ENCODE results near the gene BBS1. TPM values are rescaled to one million over a fixed set of nuclear protein-coding genes. Genes with fewer than 3 reads are reported as not detected.

Gene BBS1
- total RNA-seq, 1 experiment from 2014 or later, result 29.8 TPM

DNA sequence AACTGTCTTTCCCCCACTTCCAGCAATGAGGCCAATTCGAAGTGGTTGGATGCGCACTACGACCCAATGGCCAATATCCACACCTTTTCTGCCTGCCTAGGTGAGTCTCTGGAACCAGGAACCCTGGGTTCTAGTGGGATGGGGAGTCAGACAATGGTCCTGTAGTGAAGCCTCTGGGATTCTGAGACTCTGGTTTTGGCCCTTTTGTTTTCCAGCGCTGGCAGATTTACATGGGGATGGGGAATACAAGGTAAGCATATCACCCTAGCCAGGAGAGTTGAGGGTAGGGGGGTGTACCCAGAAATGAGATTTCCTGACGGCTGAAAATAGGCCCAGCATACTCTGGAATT is 530 bp downstream of the BBS1 start:
- H2AFZ ChIP-seq (ENCODE audit: low read depth, low read length, poor library complexity, severe bottlenecking), result no peak overlapping the region
- no peaks in the 10 kb centered on the region for H4K20me1 ChIP-seq (ENCODE audit: insufficient read depth)
- no peaks in the 10 kb centered on the region for H3K9me3 ChIP-seq (ENCODE audit: control insufficient read depth in 1 of 2, insufficient read depth in 1 of 2, low read depth in 1 of 2, low read length in 2 of 2)
- peak overlapping the region; percentile 91 to 99 for H3K4me3 ChIP-seq (replicated peaks in 1 of 2; ENCODE audit: low read depth in 1 of 2, low read length in 2 of 2)
- H3K4me2 ChIP-seq (ENCODE audit: low read length), result peak overlapping the region; percentile 87
- peaks cover 0 to 3% of the 10 kb centered on the region in 2 experiments; a peak in 1 of 4 replicates for H3K36me3 ChIP-seq (ENCODE audit: control insufficient read depth in 1 of 2, insufficient read depth in 2 of 2, low read length in 2 of 2)
- no peak for DNase-seq (ENCODE audit: low read depth, low spot score)
- CTCF ChIA-PET, result interaction anchor here (0.6 to 1.6 kb wide), 2 partner anchors 18 to 168 kb away, joined by 3 to 4 read pairs; no protein-coding TSS in a partner anchor
- peak; percentile 10 for ATAC-seq
- TF ChIP-seq POLR2A (IDR thresholded peaks at IDR 0.05; ENCODE audit: borderline replicate concordance, extremely low read depth, insufficient read depth, insufficient read length), result no peak
- 0 out of 2 replicates have a peak, but pooled peaks have one; percentile 42 for TF ChIP-seq ZFX (IDR thresholded peaks at IDR 0.05)
- H3K9me2 ChIP-seq (ENCODE audit: insufficient read depth), result no peaks in the 10 kb centered on the region
- H3K27me3 ChIP-seq (ENCODE audit: insufficient read depth, low read length), result no peaks in the 10 kb centered on the region
- H3K27ac ChIP-seq (ENCODE audit: low read depth, low read length), result peak overlapping the region; percentile 54
- H3K4me1 ChIP-seq (ENCODE audit: control insufficient read depth in 1 of 2, insufficient read depth in 2 of 2, low read length in 2 of 2), result peaks cover 5 to 12% of the 10 kb centered on the region in 2 experiments; a peak in 3 of 4 replicates
- peaks cover 16% of the 10 kb centered on the region for H3K79me2 ChIP-seq (ENCODE audit: insufficient read depth, low read length)
- intact Hi-C loops (cut with micrococcal nuclease), result no loop called here
- BruUV-seq (replicated peaks), result TSS peak; percentile 83
- RAD21 ChIA-PET (ENCODE audit: low non-redundant PET in 1 of 2, low total read pairs in 2 of 2, uncharacterized antibody in 2 of 2, unreplicated experiment in 2 of 2), result no interaction called here
- peak overlapping the region; percentile 76 for H3K9ac ChIP-seq (ENCODE audit: low read length)
- POLR2A ChIA-PET, result interaction anchor here (0.9 kb wide), 1 partner anchor 31 kb away, joined by 3 read pairs; the partner anchor contains the start of gene DPP3

DNA sequence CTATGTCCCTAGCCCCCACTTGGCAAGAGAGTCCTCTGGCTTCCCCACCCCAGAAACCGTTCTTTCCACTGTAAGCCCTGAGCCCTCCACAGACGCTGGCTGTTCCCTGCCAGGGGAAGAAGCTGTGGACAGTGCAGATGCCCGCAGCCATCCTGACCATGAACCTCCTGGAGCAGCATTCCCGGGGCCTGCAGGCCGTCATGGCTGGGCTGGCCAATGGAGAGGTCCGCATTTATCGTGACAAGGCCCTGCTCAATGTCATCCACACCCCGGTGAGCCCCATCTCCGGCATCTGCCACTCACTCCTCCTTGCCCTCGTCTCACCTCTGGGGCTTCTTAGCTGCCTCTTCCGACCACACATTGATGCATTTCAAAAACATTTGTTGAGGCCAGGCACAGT is 13.2 kb downstream of the BBS1 start:
- BruUV-seq (replicated peaks), result no TSS peak
- POLR2A ChIA-PET, result no interaction called here
- TF ChIP-seq ZNF274 (IDR thresholded peaks at IDR 0.05; ENCODE audit: low read depth, low read length) (no peak), POLR2AphosphoS5 (IDR thresholded peaks at IDR 0.05; ENCODE audit: low read depth, low read length) (no peak)

More for the DNA sequence above, 13.2 kb downstream of the BBS1 start:
- H3K27me3 ChIP-seq (ENCODE audit: insufficient read depth, low read length), result no peaks in the 10 kb centered on the region
- H4K20me1 ChIP-seq (ENCODE audit: insufficient read depth), result no peaks in the 10 kb centered on the region
- RAD21 ChIA-PET (ENCODE audit: low non-redundant PET in 1 of 2, low total read pairs in 2 of 2, uncharacterized antibody in 2 of 2, unreplicated experiment in 2 of 2), result no interaction called here
- no peak overlapping the region for H3K9ac ChIP-seq (ENCODE audit: low read length)
- H3K9me2 ChIP-seq (ENCODE audit: insufficient read depth), result no peaks in the 10 kb centered on the region
- H3K4me3 ChIP-seq (replicated peaks in 1 of 2; ENCODE audit: low read depth in 1 of 2, low read length in 2 of 2), result no peak overlapping the region
- no peak overlapping the region for H3K27ac ChIP-seq (ENCODE audit: low read depth, low read length)
- no peak overlapping the region for H3K4me2 ChIP-seq (ENCODE audit: low read length)
- intact Hi-C loops (cut with micrococcal nuclease), result no loop called here
- CTCF ChIA-PET, result no interaction called here
- no peaks in the 10 kb centered on the region for H3K9me3 ChIP-seq (ENCODE audit: control insufficient read depth in 1 of 2, insufficient read depth in 1 of 2, low read depth in 1 of 2, low read length in 2 of 2)
- ATAC-seq (no peak), DNase-seq (ENCODE audit: low read depth, low spot score) (no peak)
- no peaks in the 10 kb centered on the region for H3K79me2 ChIP-seq (ENCODE audit: insufficient read depth, low read length)
- peaks cover 9 to 11% of the 10 kb centered on the region in 2 experiments; a peak in 3 of 4 replicates for H3K36me3 ChIP-seq (ENCODE audit: control insufficient read depth in 1 of 2, insufficient read depth in 2 of 2, low read length in 2 of 2)
- H2AFZ ChIP-seq (ENCODE audit: low read depth, low read length, poor library complexity, severe bottlenecking), result no peak overlapping the region
- H3K4me1 ChIP-seq (ENCODE audit: control insufficient read depth in 1 of 2, insufficient read depth in 2 of 2, low read length in 2 of 2), result no peaks in the 10 kb centered on the region
